NK-92 treated with Interleukin-12 subunit alpha and Interleukin-12 subunit beta, amount 100 ng/mL, for 24 hours (cell line): ENCODE data around the gene CDKN2B-AS1.

Experiments used
- DNase-seq: peaks from one replicate; lab custom pipeline; 2025; lab: John Stamatoyannopoulos, UW

CDKN2B-AS1 gene

DNA sequence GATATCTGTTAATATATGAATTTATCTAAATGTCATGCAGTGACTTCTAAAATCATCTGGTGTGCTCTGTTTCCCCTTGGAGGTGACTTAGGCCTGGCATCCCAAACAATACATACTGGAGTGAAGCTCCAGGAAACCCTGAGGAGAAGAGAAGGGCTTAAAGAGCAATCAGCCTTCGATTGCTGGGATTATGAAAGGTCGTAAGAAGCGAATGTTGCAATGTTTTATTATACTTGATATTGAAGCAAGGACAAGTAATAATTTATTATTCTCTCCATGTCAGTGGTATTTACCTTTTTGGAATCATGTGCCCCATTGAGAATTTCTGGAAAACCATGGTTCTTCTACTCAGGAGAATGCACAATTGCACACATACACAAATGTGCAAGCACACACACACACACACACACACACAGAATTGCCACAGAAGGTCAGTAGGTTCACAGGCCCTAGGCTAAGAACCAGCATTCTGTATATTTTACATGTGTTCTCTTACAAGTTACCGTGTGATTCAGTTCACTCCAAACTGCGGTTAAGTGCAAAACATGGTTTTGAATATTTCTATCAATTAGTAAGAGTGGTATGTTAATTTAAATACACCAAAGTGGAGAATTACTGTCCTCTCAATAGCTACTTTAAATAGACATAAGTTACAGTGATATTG is 93.6 kb downstream of the CDKN2B-AS1 start:
- no peak for DNase-seq

DNA sequence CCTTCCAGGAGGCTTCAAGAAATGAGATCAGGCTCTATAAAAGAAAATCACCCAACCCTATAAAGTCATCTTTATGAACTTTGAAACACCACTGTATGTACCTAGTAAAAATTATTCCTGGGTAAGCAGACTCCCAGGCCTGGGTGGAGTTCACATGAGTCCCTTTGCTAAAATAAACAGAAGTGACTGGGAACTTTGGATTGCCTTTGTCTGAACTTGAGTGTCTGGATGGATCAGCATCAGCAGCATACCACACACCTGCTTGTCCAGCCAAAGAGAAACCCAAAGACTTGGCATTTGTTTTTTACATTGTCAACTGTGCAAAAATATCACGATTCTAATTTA is 94.1 kb downstream of the CDKN2B-AS1 start:
- DNase-seq = no peak

DNA sequence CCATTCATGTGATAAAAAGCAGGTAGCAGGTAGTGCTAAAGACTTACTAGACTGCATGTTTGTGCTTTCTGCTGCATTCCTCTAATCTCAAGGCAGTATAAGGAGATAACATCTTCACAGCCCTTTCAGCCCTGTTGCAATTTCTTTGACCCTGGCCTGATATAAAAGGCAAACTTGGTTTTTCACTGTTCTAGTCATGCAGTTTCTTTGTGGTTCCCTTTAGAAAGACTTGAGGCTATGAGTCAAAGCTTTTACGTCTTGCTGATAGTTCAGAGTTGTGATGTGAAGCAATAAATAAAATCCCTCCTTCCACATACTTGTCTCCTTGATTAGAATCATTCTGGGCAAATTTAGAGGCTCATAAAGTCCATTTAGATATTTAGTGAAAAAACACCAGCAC is 103.1 kb downstream of the CDKN2B-AS1 start:
- no peak for DNase-seq

DNA sequence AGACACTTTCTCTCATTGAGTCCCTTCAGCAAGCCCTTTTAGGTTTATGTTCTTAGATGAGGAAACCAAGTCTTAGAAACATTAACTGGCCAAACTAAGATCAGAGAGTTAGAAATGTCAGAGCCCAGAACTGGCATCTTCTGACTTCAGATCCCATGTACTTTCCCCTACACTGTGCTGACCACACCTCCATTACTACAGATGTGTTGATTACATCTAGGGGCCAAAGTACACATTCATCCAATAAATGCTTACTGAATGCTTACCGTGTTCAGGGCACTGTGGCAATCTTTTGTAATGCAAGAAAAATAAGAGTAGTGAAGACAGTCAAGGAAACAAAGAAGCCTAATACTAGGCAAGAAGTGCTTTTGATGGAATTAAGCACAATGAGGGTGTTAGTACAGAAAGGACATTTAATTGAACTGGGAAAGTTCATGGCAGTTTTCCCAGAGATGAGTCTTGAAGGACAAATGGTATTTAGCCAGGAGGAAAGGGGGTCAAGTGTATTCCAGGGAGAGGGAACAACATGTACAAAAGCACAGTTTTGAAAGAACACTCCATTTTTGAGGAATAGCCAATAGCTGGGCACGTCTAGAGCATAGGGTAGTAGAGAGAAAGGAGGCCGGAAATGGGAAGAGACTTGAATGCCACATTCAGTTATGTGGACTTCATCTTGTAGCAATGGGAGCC is 104.2 kb downstream of the CDKN2B-AS1 start:
- no peak for DNase-seq

DNA sequence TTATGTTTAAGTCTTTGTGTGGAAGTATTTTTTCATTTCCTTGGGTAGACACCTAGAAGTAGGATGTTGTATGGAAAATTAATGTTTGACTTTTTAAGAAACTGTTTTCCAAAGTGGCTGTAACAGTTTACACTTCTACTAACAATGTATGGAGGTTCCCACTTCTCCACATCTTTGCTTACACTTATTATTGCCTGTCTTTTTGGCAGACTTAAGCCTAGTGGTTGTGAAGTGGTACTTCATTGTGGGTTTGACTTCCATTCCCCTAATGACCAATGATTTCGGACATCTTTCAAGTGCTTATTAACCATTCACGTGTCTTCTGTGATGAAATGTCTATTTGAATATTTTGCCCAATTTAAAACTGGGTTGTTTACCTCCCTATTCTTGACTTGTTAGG is 106.0 kb downstream of the CDKN2B-AS1 start:
- no peak for DNase-seq

DNA sequence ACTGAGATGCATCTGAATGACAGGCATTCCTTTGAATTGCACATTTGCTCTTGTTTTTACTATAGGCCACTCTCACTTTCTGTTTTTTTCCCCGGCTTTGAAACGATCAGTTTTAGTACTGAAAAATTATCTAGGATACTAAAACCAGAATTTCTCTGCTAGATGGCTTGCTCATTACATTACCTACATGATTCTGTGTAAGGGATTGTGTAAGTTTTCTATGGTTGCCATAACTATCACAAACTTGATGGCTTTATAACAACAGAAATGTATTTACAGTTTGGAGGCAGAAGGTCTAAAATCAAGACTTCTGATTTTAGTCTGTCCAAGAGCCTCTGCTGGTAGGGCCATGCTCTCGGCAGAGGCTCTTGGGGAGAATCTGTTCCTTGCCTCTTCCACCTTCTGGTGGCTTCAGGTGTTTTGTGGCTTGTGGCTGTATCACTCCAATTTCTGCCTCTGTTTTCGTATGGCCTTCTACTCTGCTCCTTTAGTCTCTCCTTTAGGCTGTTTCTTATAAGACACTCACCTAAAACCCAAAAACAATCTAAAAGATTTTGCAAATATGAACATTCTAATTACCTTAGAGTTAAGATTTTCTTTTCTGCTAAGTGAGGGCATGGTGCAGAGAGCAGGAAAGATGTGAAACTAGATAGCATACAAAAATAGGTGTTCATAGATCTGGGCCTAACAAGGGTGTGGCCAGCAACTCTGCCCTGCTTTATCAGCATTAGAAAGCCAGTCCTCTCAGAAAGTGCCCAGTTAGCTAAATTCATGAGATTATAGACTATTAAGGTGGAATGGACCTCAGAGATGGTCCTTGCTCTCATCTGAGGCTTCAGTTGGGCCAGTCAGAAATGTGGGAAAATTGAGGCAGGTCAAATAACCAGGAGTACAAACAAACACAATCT is 107.8 kb downstream of the CDKN2B-AS1 start:
- DNase-seq = no peak

DNA sequence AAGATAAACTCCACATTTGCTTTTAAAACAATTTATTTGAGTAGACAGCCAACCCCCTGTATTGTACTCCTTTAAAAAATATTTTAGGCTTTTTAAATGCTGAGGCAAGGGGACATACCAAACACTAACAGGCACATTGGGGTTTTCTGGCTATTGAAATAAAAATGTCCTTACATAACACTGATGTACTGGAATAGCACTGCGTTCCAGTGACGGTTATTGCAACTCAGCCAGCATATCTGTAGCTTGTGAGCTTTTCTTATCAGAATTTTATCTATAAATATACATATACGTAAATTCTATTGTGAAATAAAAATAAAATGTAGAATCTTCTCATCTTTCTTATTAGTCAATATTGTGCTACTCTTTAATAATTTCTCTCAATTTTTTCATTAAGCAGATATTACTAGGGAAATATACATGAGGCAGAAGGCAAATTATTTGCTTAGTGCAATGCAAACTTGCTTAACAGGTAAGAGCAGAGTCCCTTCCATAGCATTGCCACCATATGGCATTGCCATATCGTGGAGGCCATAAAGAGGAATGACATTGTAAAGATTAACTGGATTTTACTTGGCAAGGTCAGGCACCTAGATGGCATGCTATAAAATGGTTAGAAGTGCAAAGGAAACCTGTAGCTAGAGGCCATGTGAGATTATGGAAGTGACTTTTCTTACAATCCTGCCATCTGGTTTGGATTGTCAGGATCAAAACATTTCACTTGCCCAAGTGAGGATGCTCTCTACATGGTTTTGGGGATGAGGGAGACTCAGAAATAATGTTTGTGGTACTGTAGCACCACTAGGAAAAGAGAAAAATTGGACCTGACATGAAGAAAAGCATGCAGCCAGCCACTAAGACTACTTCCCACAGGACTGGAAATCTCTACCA is 109.3 kb downstream of the CDKN2B-AS1 start:
- no peak for DNase-seq

DNA sequence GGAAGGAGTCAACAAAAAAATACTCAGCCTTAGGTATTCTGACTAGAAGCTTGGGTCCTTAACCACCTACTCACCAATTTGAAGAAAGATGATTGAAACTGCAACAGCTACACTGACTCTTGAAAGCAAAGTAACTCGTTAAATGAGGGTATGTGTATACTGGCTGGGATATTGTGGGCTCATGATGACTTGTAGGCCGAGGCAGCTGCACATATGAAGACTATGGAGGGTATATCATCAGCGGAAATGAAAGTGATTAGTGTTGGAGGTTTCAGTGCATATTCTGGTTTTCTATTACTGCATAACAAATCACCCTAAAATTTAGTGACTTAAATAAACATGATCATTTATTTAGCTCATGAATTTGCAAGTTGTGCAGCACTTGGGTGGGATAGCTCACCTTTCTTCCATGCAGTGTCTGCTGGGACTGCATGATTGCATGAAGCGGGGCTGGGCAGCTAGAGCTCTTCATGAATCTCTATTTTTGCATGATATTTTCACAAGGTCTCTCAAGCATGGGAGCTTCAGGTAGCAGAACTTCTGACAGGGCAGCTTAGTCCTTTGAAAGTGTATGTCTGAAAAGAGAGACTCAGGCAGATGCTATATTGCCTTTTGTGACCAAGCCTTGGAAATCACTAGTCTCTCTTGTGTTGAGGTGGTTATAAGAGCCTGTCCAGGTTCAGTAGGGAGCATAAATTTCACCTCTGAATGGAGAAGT is 110.6 kb downstream of the CDKN2B-AS1 start:
- no peak for DNase-seq

DNA sequence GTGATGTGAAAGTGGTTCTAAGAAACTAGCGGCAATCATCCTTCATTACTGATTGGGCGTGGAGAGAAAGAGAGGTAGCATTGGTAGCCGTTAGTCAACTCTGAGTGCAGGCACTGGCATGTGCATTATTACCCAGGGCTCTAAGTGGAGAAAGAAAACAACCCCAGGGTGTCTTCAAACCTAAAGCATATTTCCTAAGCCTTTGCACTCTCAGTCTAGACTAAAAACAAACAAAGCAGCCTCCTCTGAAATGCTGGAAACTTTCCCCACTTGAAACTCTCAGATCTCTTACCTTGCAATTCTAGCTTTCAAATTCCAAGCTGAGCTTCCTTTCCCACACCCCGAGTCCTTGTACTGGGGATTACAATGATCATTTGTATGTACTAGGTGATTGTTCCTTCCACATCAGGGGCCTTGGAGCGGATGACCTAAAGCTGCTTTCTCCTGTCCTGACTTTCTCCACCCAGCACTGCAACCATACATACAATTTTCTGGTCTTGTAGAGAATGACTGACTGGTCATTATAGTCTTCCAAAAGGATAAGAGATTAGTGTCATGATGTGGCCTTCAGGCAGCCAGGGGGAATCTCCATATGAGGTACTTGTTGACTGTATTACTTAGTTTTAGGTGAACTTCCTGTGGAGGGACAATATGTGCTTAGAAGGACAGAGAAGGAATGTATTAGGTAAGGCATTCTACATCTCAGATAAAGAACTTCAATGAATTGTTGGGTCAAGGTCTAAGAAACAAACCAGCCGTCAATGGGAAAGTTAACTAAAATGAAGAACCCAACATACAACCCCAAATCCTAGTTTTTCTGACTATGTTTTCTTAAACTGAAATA is 112.8 kb downstream of the CDKN2B-AS1 start:
- DNase-seq = no peak

DNA sequence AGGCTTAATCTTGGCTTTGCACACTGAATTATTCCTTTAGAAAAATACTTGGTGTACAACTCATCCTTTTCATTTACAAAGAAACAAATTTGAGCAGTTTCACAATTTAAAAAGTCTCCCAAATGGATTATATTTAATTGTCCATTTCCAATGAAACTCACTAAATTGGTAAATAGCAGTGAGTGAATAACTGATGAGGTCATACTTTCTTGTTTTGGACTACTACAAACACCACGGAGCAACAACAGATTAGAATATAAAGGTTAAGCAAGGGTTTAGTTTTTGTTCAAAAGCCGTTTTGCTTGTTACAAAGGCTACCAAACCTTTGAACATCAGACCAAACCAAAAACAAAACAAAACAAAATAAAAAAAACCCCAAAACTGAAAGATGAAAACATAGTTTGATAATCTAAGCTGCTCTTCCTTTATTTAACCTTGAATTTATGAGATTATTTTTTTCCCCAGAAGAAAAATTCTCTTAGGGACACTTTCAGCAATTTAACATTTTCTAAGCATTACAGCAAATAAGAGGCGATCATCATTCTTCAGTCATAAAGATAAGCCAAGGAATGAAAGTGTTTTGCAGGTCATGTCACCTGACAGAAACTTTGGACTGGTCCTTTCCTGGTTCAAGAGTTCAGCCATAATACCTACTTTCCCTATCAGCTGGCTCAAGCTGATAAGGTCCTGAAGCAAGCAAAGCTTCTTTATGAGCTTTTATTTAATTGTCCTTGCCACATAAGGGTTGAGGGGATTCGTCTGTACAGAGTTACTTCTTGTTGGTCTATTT is 114.2 kb downstream of the CDKN2B-AS1 start:
- no peak for DNase-seq

DNA sequence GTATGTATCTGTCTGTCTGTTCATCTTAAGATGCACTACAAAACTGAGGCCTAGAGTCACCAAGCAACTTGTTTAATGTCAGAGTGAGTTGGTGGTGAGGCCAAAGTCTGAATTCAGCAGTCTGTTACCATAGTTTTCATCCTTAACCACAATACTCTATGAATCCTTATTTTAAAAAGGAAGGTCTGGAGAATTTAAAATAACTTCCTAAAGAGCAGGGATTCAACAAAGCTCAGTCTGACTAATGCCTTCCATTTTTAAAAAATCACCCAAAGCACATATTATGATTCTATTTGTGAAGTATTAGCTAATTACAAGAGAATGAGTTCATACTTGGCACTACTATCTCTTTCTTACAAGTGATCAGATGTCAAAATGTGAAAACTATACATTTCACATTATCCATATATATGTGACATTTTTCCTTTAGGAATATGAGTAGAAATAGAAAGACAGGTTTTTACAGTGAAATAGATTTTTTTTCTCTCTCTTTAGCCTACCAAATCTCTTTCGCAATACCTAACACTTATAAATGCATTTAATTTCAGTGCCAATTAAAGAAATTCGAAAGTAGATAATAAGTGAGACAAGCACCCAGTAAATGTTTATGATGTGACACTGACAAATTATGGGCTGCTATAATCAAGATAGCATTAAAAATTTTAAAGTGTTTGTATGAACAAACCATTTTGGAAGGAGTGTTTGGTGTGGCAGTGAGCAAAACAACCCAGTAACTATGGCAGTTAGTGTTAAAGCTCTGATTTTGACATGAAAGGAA is 116.8 kb downstream of the CDKN2B-AS1 start:
- DNase-seq = no peak

DNA sequence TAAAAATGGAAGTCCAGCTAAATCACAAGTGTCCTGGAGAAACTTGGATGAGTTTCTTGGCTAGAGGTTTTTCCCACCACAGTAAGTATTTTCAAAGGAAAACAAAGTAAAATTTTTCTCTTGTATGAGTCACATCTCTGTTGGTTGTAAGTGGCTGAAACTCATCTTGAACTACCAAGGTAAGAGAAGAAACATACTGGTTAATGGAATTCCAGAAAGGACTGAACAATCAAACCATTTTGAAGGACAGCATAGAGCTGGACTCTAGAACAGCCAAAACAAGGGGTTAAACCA is 117.3 kb downstream of the CDKN2B-AS1 start:
- DNase-seq = no peak

DNA sequence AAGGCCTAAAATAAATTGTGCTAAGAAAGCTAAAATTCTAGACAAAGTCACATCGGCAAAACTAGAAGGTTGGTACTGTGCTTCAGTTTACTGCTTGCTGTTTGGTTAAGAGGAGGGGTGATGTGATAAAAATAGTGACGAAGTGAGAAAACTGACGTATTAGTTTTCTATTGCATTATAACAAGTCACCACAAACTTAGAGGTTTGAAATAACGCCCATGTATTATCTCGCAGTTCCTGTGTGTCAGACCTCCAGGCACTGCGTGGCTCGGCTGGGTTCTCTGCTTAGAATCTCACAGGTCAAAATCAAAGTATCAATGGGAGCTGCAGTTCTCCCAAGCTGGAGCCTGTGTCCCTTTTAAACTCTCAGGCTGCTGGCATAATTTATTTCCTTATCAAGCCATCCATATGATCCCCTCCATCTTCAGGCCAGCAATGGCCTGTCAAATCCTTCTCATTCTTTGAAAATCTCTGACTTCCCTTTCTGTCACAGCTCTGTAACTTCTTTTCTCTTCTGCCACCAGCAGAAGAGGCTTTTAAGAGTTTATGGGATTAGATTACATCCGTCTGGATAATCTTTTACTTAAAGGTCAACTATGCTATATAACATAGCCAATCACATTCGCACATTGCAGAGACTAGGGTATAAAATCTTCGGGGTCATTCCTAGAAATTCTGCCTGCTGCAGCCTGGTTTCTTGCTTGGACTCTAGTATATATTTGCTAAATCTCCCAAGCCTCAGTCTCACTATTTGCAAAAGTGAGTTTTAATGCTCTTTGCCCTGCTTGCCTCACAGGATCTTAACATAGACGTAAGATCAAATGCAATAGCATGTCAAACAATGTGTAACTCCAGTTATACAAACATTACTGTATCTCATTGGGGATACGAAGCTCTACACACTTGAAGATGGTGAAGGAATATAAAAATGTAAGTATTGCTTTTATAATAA is 118.6 kb downstream of the CDKN2B-AS1 start:
- DNase-seq = peak; percentile 44

DNA sequence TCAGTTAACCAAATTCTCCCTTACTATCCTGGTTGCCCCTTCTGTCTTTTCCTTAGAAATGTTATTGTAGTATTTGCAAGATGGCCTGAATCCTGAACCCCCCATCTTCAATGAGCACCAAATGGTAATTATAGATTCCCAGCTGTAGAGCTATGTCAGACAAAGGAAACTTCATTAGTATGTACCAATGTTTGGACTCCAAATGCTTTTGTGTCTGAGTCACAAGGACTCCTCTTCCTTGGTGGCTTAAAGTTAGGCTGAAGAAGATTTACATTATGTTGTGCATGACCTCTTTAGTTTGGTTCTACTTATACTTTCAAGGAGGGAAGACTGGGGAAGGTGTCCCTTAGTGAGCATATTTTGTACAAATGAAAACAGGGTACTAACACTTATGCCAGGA is 120.4 kb downstream of the CDKN2B-AS1 start:
- no peak for DNase-seq

DNA sequence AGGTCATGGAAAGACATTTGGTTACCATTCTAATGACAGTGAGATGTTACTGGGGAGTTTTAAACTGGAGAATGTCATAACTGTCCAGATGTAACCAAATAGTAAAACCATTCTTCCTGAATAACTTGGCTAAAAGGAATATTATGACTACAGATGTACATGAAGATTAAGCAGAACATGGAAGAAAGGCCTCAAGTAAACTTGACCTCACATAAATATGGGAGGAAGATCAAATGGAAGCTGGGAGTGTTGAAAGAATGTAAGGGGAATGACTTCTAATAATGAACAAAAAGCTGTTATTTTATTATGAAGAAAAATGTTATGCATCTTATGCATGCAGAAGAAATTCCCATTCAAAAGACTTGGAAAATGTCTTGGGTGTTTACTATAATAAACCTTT is 122.2 kb downstream of the CDKN2B-AS1 start:
- no peak for DNase-seq

DNA sequence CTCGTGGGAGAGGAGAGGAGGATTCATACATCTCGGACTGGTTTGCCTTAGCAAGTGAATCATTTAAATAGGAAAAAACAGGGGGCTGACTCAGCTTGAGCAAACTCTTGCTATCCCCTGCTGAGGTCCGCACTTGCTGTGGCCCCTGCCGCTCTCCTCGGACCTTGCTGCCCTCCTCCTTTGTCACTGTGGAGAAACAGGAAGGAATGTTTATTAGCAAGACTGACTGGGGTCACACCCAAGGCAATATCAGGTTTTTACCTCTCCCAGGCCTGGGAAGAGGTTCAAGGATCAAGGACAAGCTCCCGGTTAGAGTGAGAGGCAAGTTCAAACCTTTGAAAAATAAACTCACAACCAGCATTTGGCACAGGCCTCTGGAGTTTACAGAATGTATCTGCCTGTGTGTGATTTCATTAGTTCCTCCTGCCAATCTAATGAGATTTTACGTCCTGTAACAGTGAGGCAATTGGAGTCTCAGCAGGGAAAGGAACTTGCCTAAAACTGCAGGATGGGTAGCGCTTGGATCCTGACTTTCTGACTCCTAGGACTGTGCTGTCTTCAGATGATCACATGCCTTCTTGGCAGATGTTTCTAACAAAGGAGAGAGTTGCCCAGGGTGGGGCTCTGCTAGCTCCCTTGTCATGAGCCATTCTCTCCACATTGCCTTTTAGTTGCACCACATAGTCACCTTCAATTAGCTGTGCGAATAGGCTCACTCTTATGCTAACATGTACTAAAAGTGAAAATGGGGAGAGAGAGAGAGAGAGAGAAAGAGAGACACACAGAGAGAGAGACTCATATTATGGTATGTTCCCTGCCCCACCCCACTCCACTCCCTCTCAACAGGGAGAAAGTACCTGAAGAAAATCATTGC is 123.2 kb downstream of the CDKN2B-AS1 start:
- no peak for DNase-seq
